Measurements from ENCODE around the gene PSD4. TPM values are rescaled to one million over a fixed set of nuclear protein-coding genes. Genes with fewer than 3 reads are reported as not detected.

The PSD4 gene
- total RNA-seq, 4 donors from 2014 or later = 53.8 to 102 (median 88.0) TPM

- TF ChIP-seq POLR2A (IDR thresholded peaks at IDR 0.05) (no peak), CTCF (IDR thresholded peaks at IDR 0.05) (no peak), EP300 (IDR thresholded peaks at IDR 0.05) (no peak), POLR2AphosphoS5 (IDR thresholded peaks at IDR 0.05) (no peak)
- no peaks in the 10 kb centered on the region for H3K9me3 ChIP-seq
- peaks cover 11% of the 10 kb centered on the region for H3K36me3 ChIP-seq
- peak in 1 of 2 donors; percentile 62 for DNase-seq (ENCODE audit: low spot score in 2 of 2)
- peaks cover 47% of the 10 kb centered on the region for H3K4me1 ChIP-seq
- 95% methylated on average over 13 of the region's 17 CpGs for WGBS
- H3K4me3 ChIP-seq = no peak overlapping the region
- H3K27me3 ChIP-seq = no peaks in the 10 kb centered on the region
- H3K27ac ChIP-seq = peak overlapping the region; percentile 92
Measured at GRCh38 chr2:113200736-113201490, 27.1 kb downstream of the PSD4 start.

- Histone ChIP-seq H3K9me3 (no peaks in the 10 kb centered on the region), H3K4me3 (no peak overlapping the region), H3K36me3 (peaks cover 9% of the 10 kb centered on the region), H3K4me1 (peaks cover 47% of the 10 kb centered on the region), H3K27ac (peak overlapping the region; percentile 92), H3K27me3 (no peaks in the 10 kb centered on the region)
- DNase-seq (ENCODE audit: low spot score in 2 of 2) = no peak
- TF ChIP-seq EP300 (IDR thresholded peaks at IDR 0.05) = no peak
- WGBS = 85% methylated on average over 3 of the region's 8 CpGs
Measured at GRCh38 chr2:113201496-113202304, 27.9 kb downstream of the PSD4 start.

GRCh38 chr2:113202305-113203216, 28.8 kb downstream of the PSD4 start:
- Histone ChIP-seq H3K4me3 (no peak overlapping the region), H3K9me3 (no peaks in the 10 kb centered on the region), H3K36me3 (peaks cover 9% of the 10 kb centered on the region), H3K27ac (peak overlapping the region; percentile 92), H3K27me3 (no peaks in the 10 kb centered on the region), H3K4me1 (peaks cover 47% of the 10 kb centered on the region)
- no peak for DNase-seq (ENCODE audit: low spot score in 2 of 2)
- TF ChIP-seq POLR2A (IDR thresholded peaks at IDR 0.05) (no peak), CTCF (IDR thresholded peaks at IDR 0.05) (no peak), EP300 (IDR thresholded peaks at IDR 0.05) (no peak), POLR2AphosphoS5 (IDR thresholded peaks at IDR 0.05) (no peak)
- WGBS = 56% methylated on average over 6 of the region's 13 CpGs

- Histone ChIP-seq H3K9me3 (no peaks in the 10 kb centered on the region), H3K27me3 (no peaks in the 10 kb centered on the region), H3K4me3 (no peak overlapping the region), H3K36me3 (peaks cover 9% of the 10 kb centered on the region), H3K4me1 (peaks cover 45% of the 10 kb centered on the region), H3K27ac (no peak overlapping the region)
- TF ChIP-seq POLR2A (IDR thresholded peaks at IDR 0.05) (no peak), EP300 (IDR thresholded peaks at IDR 0.05) (no peak), CTCF (IDR thresholded peaks at IDR 0.05) (no peak), POLR2AphosphoS5 (IDR thresholded peaks at IDR 0.05) (no peak)
- DNase-seq (ENCODE audit: low spot score in 2 of 2) = no peak
Measured at GRCh38 chr2:113203217-113203530, 29.4 kb downstream of the PSD4 start.

GRCh38 chr2:113203901-113204519, 30.2 kb downstream of the PSD4 start:
- H3K9me3 ChIP-seq = no peaks in the 10 kb centered on the region
- no peak for DNase-seq (ENCODE audit: low spot score in 2 of 2)
- H3K4me1 ChIP-seq = peaks cover 43% of the 10 kb centered on the region
- no peak overlapping the region for H3K27ac ChIP-seq
- WGBS = 31% methylated on average over 2 of the region's 5 CpGs
- H3K36me3 ChIP-seq = peaks cover 9% of the 10 kb centered on the region
- no peak overlapping the region for H3K4me3 ChIP-seq
- TF ChIP-seq CTCF (IDR thresholded peaks at IDR 0.05) (peak; percentile 71 to 85), POLR2AphosphoS5 (IDR thresholded peaks at IDR 0.05) (no peak), POLR2A (IDR thresholded peaks at IDR 0.05) (no peak), EP300 (IDR thresholded peaks at IDR 0.05) (no peak)
- no peaks in the 10 kb centered on the region for H3K27me3 ChIP-seq
